GM18861 (cell line): ENCODE measurements around the gene NWD2.

Experiments
- ATAC-seq: cut with Tn5 transposase; IDR thresholded peaks from one replicate; pipeline ENCODE4 v1.9.1; 2021; ENCODE audit not compliant: unreplicated experiment

NWD2 gene

DNA sequence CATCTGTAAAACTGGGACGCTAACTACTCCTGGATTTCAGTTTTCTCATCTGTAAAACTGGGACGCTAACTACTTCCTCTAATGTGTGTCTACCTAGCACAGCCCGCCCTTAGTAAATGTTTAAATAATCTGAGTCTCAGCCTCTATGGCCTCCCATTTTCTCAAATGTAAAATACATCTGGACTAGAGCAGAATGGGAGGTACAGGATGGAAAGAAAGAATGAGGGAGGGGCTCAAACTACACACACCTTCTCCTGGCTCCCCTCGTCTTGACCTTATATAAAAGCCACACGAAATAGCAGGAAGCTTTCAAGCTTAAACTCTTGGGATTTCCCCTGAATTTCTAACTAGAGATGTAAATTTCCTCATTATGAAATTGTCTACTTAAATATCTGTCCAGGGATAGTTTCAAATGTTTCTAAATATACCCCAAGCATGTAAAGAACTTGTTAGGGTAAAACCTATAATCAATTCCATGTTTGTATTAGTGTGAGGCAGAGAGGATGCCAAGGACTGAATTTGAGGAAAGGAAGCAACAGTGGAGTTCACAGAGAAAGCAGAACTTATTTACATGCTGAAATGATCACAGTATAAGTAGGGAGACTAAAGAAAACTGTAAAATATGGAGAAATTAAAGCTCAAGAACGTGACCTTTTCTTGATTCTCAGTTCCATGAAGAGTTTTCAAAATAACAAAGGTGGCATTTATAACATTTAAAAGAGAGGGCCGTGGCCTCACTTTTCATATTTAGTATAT is 220.0 kb downstream of the NWD2 start:
- ATAC-seq, result no peak

DNA sequence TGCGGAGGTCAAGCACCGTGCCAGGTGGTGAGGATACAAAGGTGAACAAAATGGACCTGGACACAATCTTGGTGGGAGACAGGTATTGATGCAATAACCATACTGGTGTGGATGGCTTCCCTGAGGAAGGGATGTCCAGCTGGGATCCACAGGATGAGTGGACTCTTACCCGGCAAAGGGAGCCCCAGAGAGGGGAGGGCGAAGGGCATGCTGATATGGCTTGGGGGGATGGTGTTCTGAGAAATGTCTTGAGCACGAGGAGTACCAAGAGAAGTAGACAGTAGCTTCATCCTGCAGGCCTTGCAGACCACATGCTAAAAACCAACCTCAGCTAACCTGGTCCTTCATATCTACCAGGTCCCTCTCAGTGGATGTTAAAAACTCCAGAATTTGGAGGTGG is 220.8 kb downstream of the NWD2 start:
- ATAC-seq, result no peak

DNA sequence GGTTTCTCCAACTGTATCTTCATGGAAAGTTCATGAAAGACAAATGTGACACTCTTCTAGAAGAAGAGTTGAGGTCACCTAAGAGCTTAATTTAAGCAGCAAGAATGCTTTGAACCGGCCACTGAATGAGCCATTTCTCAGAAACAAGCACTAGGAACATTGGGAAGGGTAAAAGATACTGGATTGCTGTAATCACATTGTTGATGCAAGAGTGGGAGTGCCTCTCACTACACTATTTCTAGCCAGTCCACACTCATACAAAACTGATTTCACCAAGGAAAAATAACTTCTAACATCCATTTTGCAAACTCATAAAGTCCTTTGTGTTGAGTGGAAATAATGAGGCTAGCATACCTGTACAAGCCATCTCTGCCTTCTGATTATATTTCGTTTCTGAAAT is 221.3 kb downstream of the NWD2 start:
- no peak for ATAC-seq

DNA sequence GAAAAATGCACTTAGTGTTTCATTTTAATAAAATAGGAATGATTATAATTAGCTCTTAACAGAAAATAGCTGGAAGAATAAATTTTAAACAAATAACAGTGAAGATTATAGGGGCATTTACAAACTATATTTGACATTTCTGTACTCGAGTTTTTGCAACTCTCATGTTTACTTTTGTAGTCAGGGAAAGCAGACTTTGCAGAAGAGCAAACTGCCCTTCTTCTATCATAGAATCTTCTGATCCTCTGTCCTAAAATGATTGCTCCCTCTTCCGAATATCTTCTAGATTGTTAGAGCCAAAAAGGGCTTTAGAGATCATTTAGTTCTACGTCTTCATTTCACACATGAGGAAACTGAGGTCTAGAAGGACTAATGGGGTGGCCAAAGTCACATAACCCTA is 222.7 kb downstream of the NWD2 start:
- ATAC-seq, result no peak

DNA sequence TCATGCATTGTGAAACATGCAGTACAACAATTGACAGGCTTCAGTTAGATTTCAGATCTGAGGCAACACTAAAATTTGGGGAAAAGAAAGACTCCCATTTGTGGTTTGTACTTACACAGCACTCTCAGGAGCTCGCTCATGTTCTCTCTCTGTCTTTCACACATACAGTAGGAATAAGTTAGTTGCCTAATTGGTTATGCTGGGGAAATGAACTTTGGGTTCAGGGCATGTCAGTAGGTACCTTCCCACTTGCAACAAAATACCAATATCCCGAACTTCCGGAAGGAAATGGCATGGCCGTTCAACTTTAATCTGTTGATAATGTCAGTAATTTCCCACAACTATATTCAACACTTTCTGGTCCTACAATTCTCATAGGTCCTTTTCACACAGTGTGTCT is 223.3 kb downstream of the NWD2 start:
- no peak for ATAC-seq

DNA sequence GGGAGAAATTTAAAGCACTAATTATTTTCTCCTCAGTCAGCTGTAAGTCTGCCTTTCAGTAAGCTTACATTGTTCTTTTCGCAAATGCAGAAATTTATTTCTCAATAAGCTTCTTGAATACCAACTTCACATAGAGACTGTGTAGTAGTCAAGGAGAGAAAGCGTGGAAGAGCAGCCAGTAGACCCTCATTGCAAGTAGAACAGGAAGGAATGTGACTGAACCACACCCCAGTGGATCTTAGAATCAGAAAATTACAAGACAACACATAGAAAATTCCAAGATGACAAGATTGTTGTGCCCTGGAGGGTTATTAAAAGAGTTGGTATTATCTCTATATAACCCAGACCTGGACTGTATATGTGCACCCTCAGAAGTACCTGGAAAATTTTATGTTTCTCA is 224.7 kb downstream of the NWD2 start:
- ATAC-seq, result no peak

DNA sequence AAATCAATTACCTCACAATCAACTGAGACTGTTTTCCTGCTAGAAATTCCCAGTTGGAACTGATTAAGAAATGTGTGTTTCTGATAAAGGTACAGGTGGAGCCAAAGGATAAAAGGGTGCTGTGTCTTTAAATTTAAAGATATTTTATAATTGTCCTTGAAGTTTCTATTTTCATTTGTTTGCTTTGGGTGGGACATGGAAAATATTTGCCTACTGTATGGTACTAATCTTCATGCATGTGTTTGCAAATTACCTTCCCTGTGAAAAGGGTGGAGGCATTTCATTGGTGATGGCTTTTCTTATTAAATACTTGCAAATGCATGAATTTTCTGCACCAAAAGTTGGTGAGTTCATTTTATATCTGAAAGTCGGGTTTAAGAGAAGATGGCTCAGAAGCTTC is 225.7 kb downstream of the NWD2 start:
- ATAC-seq, result no peak

DNA sequence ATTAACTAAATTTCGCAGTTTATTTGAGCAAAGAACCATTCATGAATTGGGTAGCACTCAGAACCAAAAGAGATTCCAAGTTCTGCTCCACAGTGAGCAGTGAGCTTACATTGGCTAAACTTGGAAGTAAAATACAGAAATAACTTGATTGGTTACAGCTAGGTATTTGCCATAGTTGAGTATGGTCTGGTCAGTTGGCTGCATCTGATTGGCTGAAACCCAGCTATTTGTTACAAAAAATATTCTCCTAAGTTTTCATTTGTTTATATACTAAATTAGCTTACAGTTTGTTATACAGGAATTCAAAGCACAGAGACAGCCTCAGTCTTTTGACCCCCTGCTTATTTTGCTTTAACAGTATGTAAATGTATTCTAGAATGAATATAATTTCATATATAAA is 226.6 kb downstream of the NWD2 start:
- ATAC-seq, result no peak

DNA sequence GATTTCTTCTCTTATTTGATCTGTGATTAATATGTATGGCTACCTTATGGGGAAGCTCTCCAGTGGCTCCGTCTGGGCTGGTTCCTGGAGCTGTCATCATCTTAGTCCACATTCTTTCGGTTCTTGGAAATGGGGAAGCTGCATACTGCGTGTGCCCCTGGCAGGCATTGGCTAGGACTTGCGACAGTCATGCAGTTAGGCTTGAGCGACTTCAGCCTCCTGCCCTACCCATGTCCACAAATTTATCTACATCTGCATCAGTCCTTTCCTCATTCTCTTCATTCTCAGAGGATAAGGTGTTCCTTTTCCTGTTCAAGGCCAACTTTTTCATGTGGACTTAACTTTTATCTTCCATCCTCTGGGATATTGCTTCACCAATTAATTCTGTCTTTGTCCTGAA is 227.4 kb downstream of the NWD2 start:
- ATAC-seq, result no peak

DNA sequence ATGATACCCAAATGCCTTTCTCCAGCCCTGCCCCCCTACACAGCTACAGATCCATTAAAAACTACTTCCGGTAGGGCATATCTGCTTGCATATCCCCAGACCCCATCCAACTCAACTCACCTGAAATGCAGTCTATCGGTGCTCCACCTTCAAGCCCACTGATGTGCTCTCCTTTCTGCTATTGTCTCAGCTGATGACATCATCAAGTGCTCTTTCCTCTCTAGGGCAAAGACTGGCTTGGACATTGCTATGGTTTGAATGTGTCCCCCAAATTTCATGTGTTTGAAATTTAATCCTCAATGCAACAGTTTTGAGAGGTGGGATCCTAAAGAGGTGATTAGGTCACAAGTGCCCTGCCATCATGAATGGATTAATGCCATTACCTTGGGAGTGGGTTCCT is 229.3 kb downstream of the NWD2 start:
- no peak for ATAC-seq

DNA sequence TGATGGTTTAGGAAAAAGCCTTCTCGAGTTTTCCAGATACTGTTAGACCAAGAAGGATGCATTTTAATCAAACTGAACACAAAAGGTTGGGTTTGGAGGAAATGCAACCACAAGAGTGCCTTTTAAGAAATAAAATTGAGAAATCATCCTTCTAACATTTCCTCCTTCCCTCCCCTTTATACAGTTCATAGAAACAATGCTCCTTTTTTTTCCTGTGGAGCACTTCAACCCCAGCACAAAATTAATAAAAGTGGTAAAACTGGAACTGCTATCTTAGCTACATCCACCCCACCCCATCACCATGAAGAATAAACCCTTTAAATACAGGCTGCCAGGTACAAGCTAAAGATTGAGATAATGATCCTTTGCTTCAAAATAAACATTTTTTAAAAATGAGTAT is 230.5 kb downstream of the NWD2 start:
- ATAC-seq, result no peak

DNA sequence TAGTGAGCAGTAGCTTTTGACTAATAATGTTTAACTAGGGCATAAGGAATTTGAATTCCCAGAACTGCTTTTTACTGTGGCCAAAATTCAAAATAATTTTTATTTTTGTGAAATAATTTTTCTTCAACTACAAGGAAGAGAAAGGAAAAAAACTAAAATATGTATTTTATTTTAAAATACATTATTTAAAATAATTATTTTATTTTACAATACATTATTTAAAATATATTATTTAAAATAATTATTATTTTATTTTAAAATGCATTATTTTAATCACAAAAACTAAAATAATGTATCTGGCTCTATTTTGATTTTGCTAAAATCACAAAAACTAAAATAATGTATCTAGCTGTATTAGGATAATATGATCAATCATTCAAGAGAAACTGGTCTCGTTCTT is 231.2 kb downstream of the NWD2 start:
- no peak for ATAC-seq

DNA sequence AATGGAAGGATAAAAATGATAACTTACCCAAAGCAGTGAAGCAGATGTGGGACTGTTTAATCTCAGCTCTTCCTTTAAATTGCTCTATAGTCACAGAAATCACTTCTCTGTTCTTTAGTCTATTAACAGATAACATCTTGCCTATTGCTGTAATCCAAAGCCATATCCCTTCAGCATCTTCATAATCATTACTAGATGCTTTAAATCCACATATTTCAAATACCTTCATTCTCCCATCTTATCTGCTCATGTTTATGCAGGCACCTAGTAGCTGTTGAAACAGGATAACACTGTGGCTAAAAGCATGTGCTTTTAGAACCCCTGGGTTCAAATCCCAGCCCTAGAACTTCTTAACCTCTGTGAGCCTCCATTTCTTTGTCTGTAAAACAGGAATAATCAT is 231.7 kb downstream of the NWD2 start:
- no peak for ATAC-seq

DNA sequence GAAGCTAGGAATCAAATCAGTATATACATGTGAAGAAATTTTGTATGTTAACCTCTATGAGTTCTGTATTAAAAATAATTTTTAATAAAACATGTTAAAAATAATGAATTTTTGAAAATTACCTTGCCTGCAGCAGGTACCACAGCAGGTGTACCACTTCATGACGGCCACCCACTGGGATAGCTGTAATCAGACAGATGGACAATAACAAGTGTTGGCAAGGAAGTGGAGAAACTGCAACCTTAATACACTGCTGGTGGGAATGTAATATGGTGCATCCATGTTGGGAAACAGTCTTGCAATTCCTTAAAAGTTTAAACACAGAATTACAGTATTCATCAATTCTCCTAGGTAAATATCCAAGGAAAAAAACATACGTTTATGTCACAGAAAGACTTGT is 232.1 kb downstream of the NWD2 start:
- no peak for ATAC-seq

DNA sequence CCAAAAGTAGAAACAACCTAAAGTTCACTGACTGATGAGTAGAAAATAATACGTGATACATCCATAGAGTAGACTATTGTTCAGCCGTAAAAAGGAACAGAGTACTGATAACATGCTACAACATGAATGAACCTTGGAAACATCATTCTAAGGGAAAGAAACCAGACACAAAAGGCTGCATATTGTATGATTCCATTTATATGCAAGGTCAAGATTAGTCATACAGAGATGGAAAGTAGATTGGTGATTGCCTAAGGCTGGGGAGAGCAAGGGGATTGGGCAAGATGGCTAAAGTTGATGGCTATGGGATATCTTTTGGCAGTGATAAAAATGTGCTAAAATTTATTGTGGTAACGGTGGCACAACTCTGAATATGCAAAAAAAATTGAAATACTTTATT is 232.6 kb downstream of the NWD2 start:
- no peak for ATAC-seq

DNA sequence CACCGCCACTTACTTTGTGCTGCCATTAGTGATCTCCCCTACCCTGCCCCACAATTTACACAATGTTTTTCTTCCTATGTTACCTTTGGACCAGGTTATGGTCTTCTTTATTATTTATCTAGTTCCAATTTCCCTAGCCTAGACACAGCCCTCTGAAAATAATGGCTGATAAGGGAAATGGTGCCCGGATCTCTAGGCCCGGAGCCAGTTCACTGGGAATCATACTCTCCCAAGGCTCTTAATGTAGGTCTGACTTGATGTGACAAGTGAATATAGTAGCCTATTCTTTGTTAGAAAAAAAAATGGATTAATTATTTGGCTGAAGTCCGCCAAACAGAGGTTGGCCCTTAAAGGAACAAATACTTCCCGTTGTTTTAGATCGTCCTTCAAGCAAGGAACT is 233.6 kb downstream of the NWD2 start:
- no peak for ATAC-seq

DNA sequence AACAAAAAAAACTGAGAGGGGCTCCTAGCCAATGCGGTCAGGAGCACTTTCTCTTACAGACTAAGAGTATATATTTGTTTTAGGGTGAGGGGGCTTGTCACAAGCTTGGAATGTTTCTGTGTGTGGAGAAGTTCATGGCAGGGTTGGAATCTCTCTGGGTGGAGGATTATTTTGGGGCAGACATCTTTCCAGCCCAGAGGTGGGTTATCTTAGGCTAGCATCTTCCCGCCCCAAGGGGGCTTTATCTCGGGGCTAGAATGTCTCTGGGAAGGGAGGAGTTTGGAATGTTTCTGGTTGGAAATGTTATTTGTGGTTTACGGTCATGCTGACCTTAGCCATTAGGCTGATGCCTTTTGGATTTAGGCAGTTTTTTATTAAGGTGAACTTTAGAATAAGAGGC is 236.0 kb downstream of the NWD2 start:
- no peak for ATAC-seq

DNA sequence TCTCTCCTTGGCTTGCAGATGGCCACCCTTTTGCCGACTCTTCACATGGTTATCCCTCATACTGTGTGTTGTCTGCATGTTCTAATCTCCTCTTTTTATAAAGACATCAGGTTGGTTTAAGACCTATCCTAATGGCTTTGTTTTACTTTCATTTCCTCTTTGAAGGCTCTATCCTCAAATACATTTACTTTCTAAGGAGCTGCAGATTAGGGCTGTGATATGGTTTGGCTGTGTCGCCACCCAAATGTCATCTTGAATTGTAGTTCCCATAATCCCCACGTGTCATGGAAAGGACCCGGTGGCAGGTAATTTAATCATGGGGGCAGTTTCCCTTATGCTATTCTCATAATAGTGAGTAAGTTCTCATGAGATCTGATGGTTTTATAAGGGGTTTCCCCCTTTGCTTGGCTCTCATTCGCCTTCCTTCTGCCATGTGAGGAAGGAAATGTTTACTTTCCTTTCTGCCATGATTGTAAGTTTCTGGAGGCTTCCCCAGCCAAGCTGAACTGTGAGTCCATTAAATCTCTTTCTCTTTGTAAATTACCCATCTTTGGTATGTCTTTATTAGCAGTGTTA is 237.1 kb downstream of the NWD2 start:
- ATAC-seq, result no peak

DNA sequence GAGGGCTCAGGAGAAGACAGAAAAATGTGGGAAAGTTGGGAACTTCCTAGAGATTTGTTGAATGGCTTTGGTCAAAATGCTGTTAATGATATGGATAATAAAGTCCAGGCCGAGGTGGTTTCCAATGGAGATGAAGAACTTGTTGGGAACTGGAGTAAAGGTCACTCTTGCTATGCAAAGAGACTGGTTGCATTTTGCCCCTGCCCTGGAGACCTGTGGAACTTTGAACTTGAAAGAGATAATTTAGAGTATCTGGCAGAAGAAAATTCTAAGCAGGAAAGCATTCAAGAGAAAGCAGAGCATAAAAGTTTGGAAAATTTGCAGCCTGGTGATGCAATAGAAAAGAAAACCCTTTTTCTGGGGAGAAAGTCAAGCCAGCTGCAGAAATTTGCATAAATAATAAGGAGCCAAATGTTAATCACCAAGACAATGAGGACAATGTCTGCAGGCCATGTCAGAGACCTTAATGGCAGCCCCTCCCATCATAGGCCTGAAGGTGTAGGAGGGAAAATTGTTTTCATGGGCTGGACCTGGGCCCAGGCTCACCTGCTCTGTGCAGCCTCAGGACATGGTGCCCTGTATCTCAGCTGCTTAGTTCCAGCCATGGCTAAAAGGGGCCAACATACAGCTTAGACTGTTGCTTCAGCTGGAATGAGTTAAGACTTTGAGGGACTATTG is 237.8 kb downstream of the NWD2 start:
- ATAC-seq, result no peak

DNA sequence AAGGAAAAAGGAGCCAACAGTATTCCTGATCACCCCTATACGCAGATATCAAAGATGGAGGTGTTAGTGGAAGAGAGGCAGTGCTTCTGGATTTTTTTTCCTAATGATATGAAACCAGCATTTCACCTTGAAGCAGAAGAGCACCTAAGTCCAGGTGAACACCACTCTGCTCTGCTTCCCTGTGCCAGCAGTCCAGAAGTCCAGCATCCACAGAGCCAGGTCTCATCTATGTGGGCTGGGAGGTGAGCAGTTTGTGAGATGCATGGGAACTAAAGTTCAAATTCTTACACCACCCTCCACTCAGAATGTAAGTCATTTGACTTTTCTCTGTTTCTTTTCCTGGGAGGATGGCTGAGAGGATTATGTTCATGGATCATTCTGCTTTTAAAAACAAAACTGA is 239.1 kb downstream of the NWD2 start:
- no peak for ATAC-seq

DNA sequence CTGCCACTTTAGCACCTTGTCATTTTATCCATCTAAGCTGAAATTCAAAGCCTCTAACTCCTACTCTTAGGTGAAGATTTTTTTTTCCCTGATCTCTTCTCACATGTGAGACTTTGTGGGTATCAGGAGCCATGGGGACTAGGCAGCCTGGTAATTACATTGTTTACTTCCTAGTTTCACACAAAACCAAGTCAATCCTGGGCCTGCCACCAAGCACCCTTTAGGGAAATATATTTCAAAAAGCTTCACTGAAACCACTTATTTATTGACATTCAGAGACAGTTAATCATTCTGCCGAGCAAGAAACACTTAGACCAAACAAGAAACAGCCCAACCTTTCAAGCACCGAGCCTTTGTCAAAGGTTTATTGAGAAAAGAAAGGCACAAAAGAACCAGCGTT is 241.6 kb downstream of the NWD2 start:
- ATAC-seq, result no peak

DNA sequence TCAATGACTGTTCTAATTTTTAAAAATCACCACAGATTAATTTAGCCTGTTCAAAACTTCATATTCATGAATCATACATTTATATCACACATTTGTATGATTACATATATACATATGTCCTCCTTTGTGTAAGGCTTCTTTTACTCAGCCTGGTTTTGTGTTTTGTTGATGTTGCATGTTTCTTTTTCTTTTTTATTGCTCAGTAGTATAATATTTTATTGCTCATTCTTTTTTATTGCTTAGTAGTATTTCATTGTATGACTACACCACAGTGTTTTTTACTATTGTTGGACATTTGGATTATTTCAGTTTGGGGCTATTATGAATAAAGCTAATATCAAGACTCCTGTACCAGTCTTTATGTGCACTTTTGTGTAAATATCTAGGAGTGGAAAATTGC is 243.1 kb downstream of the NWD2 start:
- ATAC-seq, result no peak

DNA sequence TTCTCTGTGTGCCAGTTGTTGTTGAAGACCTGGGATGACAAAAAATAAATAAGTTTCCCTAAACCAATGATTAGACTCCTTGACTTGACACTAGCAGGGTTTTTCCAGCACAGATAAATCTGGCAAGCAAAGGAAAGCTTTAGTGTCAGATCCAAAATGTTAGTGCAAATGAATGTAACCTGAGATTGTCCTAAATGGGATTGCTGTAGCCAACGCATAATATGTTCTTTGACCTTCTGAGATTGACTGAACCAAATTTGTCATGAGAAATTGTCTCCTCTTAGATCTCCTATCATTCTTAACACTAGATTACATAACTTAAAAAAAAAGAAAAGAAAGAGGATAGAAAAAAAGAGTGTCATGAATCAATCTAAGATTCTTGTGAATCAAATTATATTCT is 245.2 kb downstream of the NWD2 start:
- no peak for ATAC-seq
